ENCODE measurements around the gene PAK6.

Gene PAK6

DNA sequence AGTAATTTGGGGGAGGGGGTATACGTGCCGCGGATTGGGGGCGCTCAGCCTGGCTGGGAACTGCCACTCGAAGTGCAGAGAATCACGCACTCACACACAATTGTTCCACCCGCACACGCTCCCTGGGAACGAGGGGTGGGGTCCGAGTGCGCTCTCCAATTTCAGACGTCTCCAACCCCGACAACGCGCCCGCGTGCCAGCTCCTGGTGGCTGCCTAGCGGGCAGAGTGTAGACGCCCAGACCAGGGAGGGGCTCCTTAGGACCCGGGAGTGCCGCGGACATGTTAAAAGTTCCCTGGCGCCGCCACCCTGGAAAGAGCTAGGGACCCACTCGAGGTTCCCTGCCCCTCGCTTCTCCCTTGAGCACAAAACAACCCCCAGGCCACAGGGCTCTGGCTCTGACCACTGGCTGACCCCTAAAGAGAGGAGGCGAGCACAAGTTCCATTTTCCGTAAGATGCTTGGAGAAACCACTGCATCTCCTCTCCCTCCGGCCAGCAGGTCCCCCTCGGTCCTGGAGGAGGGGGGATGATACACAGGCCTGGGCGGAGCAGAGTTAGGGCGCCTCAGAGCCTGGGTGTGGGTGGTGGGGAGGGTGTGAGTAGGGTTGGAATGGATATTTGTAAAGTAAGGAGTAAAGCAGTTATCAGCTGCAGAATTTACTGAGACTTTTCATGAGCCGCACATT, 44.9 kb downstream of the PAK6 start:
- Histone ChIP-seq H3K27me3 (replicated peaks; ENCODE audit: insufficient read depth, low read length) (peaks cover 40% of the 10 kb centered on the region), H2AFZ (ENCODE audit: low read length) (no peak overlapping the region)

DNA sequence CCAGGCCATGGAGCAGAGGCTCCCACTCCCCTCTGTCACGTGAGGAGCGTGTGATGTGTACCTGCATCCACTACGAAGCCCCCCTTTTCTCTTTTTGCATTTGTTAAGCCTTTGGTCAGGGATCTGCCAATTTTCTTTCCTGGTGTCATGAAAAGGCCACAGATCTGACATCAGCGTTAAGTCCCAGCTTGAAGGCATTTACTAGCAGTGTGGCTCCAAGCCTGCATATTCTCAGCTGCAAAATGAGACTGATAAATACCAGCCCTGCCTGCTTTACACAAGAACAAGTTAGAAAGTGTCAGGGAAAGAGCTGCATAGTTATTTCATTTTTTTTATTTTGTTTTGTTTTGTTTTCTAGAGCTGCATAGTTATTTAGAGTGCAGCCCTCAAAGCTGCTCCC, 46.3 kb downstream of the PAK6 start:
- peaks cover 32% of the 10 kb centered on the region for H3K27me3 ChIP-seq (replicated peaks; ENCODE audit: insufficient read depth, low read length)
- no peak overlapping the region for H3K27ac ChIP-seq (ENCODE audit: low read length)
- no peak overlapping the region for H3K4me3 ChIP-seq (ENCODE audit: low read length)
- no peak overlapping the region for H2AFZ ChIP-seq (ENCODE audit: low read length)
- no peak overlapping the region for H3K9ac ChIP-seq (ENCODE audit: low read length)
- no peak for DNase-seq
- H4K20me1 ChIP-seq (ENCODE audit: insufficient read depth, low read length): no peaks in the 10 kb centered on the region
- TF ChIP-seq EZH2phosphoT487 (IDR thresholded peaks at IDR 0.05; ENCODE audit: low read length) (no peak), EZH2 (optimal IDR thresholded peaks at IDR 0.05; ENCODE audit: low read depth, low read length) (no peak)
- TF ChIP-seq, protein P1, sequence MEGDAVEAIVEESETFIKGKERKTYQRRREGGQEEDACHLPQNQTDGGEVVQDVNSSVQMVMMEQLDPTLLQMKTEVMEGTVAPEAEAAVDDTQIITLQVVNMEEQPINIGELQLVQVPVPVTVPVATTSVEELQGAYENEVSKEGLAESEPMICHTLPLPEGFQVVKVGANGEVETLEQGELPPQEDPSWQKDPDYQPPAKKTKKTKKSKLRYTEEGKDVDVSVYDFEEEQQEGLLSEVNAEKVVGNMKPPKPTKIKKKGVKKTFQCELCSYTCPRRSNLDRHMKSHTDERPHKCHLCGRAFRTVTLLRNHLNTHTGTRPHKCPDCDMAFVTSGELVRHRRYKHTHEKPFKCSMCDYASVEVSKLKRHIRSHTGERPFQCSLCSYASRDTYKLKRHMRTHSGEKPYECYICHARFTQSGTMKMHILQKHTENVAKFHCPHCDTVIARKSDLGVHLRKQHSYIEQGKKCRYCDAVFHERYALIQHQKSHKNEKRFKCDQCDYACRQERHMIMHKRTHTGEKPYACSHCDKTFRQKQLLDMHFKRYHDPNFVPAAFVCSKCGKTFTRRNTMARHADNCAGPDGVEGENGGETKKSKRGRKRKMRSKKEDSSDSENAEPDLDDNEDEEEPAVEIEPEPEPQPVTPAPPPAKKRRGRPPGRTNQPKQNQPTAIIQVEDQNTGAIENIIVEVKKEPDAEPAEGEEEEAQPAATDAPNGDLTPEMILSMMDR (IDR thresholded peaks at IDR 0.05; ENCODE audit: low read length): no peak
- H3K4me1 ChIP-seq (ENCODE audit: low read length): no peaks in the 10 kb centered on the region
- H3K79me2 ChIP-seq (ENCODE audit: low read length): no peaks in the 10 kb centered on the region
- no peaks in the 10 kb centered on the region for H3K9me3 ChIP-seq (replicated peaks; ENCODE audit: insufficient read depth, low read length)
- no peaks in the 10 kb centered on the region for H3K36me3 ChIP-seq (replicated peaks; ENCODE audit: insufficient read depth, low read length)
- no peak overlapping the region for H3K4me2 ChIP-seq (ENCODE audit: low read depth, low read length)
- no peaks in the 10 kb centered on the region for H3F3A ChIP-seq (ENCODE audit: insufficient read depth, low read length)
- H3K9me2 ChIP-seq (replicated peaks; ENCODE audit: insufficient read depth, low read length): no peaks in the 10 kb centered on the region

More for the DNA sequence above, 44.9 kb downstream of the PAK6 start:
- Histone ChIP-seq H3K9me2 (replicated peaks; ENCODE audit: insufficient read depth, low read length) (no peaks in the 10 kb centered on the region), H3K9me3 (replicated peaks; ENCODE audit: insufficient read depth, low read length) (no peaks in the 10 kb centered on the region), H3K36me3 (replicated peaks; ENCODE audit: insufficient read depth, low read length) (no peaks in the 10 kb centered on the region), H3K27ac (ENCODE audit: low read length) (no peak overlapping the region), H3K9ac (ENCODE audit: low read length) (no peak overlapping the region), H3K4me1 (ENCODE audit: low read length) (no peaks in the 10 kb centered on the region), H3K4me3 (ENCODE audit: low read length) (no peak overlapping the region), H3K4me2 (ENCODE audit: low read depth, low read length) (no peak overlapping the region), H4K20me1 (ENCODE audit: insufficient read depth, low read length) (no peaks in the 10 kb centered on the region), H3F3A (ENCODE audit: insufficient read depth, low read length) (no peaks in the 10 kb centered on the region), H3K79me2 (ENCODE audit: low read length) (no peaks in the 10 kb centered on the region)
- DNase-seq: no peak
- no peak for TF ChIP-seq EZH2phosphoT487 (IDR thresholded peaks at IDR 0.05; ENCODE audit: low read length)
- no peak for TF ChIP-seq EZH2 (optimal IDR thresholded peaks at IDR 0.05; ENCODE audit: low read depth, low read length)
- TF ChIP-seq, protein P1 (IDR thresholded peaks at IDR 0.05; ENCODE audit: low read length): no peak

DNA sequence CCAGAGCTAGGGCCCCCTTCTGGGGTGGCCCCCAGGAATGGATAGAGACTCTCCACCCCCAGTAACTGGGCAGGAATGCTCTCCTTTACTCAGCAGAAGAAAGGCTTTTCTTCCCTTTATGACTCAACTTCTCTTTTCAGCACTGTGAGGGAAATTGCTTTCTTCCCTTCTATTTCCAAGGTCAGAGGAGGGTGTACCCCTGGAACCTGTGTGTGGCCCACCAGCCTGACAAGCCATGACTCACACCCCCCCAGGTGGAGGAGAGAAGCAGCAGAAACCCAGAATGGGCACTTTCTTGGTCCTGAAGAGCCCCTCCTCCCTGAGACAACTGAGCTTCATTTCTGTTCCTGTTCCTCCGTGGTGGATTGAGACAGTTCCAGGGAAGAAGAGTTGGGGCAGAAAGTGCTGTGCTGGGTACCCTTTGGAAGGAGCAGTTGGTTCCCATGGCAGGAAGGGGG, 46.7 kb downstream of the PAK6 start:
- no peaks in the 10 kb centered on the region for H3K9me3 ChIP-seq (replicated peaks; ENCODE audit: insufficient read depth, low read length)
- H3K79me2 ChIP-seq (ENCODE audit: low read length): no peaks in the 10 kb centered on the region
- no peak overlapping the region for H3K4me3 ChIP-seq (ENCODE audit: low read length)
- H4K20me1 ChIP-seq (ENCODE audit: insufficient read depth, low read length): no peaks in the 10 kb centered on the region
- H3K36me3 ChIP-seq (replicated peaks; ENCODE audit: insufficient read depth, low read length): no peaks in the 10 kb centered on the region
- H3K9ac ChIP-seq (ENCODE audit: low read length): no peak overlapping the region
- no peaks in the 10 kb centered on the region for H3K4me1 ChIP-seq (ENCODE audit: low read length)
- H3K27me3 ChIP-seq (replicated peaks; ENCODE audit: insufficient read depth, low read length): peaks cover 27% of the 10 kb centered on the region
- H3F3A ChIP-seq (ENCODE audit: insufficient read depth, low read length): no peaks in the 10 kb centered on the region
- TF ChIP-seq EZH2phosphoT487 (IDR thresholded peaks at IDR 0.05; ENCODE audit: low read length) (no peak), EZH2 (optimal IDR thresholded peaks at IDR 0.05; ENCODE audit: low read depth, low read length) (no peak)
- TF ChIP-seq, protein P1 (IDR thresholded peaks at IDR 0.05; ENCODE audit: low read length): no peak
- H3K9me2 ChIP-seq (replicated peaks; ENCODE audit: insufficient read depth, low read length): no peaks in the 10 kb centered on the region
- no peak overlapping the region for H3K4me2 ChIP-seq (ENCODE audit: low read depth, low read length)
- no peak overlapping the region for H3K27ac ChIP-seq (ENCODE audit: low read length)
- H2AFZ ChIP-seq (ENCODE audit: low read length): no peak overlapping the region
- DNase-seq: no peak
